GM21737 (cell line): ENCODE data around the gene ZSWIM6.

Experiments used
- ATAC-seq: cut with Tn5 transposase; IDR thresholded peaks from one replicate; pipeline ENCODE4 v1.9.1; 2021; ENCODE audit warnings: mild to moderate bottlenecking, moderate library complexity; ENCODE audit not compliant: unreplicated experiment

Gene ZSWIM6

GRCh38 chr5:61357745-61358144, 25.7 kb downstream of the ZSWIM6 start:
- no peak for ATAC-seq

DNA sequence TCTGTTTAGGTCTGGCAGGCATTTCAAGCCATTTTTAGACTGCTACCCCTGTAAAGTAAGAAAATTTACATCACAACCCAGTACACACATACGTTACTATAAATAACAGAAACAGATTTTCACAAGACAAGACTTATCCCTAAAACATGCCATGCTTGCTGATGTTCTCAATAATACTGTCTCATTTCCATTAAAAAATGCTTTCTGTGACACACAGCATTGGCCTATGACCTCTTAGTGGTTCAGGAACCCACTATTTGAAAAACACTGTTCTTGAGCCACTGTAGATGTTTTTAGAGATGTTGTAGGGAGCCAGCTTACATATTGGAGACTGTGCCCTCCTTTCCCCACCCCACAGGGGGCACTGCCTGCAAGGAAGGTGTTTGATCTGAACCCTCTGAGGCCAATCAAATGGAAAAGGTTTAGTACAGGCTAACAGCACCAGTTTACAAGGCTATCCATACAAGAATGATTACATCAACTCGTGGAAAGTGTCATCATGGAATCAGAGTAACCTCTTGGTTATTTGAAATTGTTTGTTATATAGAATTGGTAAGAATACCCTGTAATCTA, 30.8 kb downstream of the ZSWIM6 start:
- ATAC-seq: no peak

GRCh38 chr5:61363401-61364114, 31.5 kb downstream of the ZSWIM6 start:
- no peak for ATAC-seq

DNA sequence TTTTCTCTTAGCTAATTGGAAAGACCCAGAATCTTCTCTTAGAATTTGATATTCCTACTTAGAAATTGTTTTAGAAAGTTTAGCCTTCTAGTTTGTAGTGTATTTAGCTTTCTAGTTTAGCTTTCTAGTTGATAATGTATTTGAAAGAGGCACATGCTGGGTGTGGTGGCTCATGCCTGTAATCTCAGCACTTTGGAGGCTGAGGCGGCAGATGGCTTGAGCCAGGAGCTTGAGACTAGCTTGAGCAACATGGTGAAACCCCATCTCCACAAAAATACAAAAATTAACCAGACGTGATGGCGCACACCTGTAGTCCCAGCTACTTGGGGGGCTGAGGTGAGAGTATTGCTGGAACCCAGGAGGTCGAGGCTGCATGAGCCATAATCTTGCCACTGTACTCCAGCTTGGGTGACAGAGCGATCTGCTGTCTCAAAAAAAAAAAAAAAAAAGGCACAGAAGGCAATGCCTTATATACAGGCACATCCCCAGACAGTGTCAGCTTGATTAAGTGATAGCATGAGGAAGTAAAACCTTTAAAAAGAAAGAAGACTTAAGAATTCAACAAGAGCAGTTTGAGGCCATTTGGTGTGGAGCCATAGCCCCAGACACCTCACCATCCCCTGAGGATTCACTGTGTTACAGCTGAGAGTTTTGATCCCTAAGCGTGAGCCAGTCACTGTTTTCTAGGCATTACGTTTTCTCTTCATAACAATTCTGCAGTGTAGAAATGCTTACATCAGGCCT, 34.6 kb downstream of the ZSWIM6 start:
- no peak for ATAC-seq

DNA sequence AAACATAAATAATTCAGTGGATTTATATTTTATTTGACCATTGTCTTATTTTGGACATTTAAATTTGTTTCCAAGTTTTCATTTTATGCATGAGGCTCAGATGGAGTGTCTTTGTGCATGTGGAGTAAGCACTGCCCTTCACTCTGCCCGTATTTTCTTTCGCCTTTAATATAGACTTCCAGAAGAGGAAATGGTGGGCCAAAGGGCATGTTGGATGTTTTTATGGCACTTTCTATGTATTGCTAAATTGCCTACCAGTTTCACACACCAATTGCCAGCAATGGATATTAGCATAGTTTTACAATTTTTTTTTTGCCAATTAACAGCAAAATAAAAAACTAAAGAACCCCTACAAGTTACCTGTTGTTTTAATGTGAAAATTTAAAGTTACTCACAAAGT, 38.4 kb downstream of the ZSWIM6 start:
- no peak for ATAC-seq

DNA sequence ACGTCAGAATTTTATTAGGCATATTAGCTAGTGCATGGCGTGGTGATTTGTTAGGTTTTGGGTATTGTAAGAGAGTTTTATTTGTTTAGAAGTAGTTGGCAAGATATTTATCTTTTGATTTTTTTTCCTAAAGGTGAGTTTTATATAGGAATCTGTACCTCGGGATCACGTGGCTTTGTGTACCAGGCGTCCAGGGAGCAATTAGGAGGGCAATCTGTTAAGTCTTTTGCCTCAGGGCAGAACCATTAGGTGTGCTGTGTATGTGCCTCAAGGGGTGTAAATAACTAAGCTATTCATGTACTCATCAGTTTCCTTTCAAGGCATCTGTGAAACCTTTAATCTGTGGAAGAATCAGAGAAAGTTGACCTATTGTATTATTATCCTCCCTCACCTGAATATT, 39.4 kb downstream of the ZSWIM6 start:
- ATAC-seq: no peak

DNA sequence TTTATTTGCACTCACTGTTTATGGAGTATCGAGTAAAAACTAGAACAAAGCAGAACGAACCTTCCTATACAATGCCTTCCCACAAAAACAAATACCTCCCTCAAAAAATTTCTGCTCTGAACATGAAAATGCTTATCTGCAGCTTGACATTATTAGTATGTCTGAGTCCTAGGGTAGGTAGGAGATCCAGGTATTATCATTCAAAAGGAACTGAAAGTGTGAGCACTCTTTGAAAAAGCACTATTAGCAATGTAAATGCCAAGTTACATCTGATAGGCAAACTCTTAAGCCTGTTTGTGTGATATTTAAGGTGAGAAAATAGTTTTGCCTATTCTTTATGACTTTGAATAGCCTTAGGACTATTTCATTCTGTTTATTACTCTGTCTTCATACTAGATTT, 47.6 kb downstream of the ZSWIM6 start:
- no peak for ATAC-seq

DNA sequence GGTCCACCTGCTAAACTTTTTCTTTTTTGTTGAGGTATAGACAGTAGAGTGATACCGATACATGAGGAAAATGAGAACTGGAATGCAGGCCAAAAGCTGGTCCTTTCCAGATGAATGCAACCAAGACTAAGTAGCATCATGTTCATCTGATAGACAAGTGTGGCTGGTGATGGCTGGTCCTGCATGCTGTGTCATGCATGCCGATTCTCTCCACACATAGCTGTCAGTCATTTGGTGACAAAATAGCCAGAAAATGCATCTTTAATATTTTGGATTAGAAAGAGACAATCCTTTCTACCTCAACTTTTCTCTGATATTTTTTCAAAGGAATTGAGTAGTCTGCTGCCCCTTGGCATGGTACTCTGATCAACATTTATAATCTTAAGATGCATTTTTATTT, 49.9 kb downstream of the ZSWIM6 start:
- no peak for ATAC-seq

- no peak for ATAC-seq
Measured at GRCh38 chr5:61385627-61386026, 53.6 kb downstream of the ZSWIM6 start.

DNA sequence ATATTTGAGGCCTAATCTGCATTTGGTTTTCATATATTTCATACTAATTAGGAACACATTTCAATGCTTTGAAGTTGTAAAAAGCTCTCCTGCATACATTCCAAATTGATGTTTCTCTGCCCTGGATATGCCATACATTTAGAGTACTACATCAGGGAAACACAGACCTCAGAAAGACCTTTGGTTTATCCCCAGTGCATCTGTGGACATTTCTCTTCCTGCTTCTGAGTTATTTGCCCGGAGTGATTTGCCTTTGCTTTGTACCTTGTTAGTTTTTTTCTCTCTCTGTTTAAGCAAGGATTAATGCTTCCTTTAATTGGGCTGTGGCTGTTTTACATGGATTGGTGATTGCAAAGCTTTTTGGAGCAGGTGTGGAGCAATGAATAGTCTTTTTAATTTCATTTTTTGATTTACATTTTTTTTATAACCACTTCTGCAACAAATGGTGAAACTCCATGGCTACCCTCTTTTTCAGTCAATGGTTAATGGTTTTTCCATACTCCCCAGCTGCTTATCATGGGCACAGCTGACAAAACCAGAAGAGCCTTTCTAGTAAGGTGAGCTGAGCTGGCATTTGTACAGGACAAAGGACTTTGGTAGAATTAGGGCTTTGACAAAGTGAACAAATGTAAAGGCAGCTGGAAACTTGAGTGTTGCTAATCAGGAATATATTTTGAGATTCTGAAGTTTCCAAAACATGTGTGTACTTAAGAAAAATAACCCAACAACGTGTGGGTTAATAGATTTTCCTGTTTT, 54.2 kb downstream of the ZSWIM6 start:
- no peak for ATAC-seq

DNA sequence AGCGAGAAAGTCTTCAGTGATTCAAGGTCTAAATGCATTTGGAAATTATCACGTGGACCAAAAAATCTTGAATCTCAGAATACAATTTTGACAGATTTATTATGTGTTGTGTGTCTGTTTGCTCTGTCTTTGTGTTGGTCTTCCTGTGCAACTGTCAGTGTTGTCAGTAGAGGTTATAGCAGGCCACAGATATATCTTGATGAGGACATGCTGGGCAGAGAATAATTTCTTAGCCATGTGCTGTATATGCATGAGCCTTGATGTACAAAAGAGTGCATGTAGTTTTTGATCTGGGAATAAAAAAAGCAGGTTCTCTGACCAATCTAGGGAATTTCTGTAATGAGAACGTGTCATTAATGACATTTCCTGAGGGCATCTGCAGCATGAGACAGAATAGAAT, 57.6 kb downstream of the ZSWIM6 start:
- no peak for ATAC-seq

- no peak for ATAC-seq
Measured at GRCh38 chr5:61394078-61394704, 62.1 kb downstream of the ZSWIM6 start.

DNA sequence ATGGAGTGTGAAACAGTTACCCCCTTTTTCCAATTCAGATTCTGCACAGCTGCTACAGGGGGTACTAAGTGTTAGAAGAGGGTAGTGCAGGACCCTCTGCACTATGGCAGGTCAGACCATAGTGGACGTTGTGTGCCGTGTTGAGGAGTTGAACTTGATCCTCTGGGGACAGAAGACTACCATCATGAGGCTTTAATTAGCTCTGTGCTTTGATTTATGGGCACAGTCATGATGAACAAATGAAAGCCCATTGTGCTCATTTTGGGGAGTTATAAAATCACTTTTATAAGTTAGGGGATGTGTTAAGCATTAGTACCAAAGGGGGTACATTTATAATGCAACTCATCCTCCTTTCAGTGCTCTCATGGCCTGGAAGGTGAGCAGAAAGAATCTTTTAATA, 62.7 kb downstream of the ZSWIM6 start:
- no peak for ATAC-seq

DNA sequence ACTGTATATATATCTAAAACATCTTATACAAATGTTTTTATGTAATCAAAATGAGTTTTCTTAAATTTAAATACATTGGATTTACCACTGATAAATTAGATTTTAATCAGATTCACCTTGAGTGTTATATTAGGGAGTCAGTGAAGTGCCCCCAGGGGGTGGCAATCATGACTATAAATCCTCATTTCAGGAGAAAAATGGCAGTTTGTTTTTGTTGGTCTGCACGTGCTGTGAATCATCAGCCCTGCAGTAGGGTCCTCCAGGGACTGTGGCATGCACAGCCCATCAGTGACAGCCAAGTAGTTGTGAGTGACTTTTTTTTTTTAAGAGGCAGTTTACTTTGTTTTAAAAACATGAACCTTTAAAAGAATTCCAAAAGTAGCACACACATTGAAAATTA, 65.2 kb downstream of the ZSWIM6 start:
- ATAC-seq: no peak

GRCh38 chr5:61397937-61398336, 65.9 kb downstream of the ZSWIM6 start:
- ATAC-seq: no peak

GRCh38 chr5:61398440-61398839, 66.4 kb downstream of the ZSWIM6 start:
- ATAC-seq: no peak

DNA sequence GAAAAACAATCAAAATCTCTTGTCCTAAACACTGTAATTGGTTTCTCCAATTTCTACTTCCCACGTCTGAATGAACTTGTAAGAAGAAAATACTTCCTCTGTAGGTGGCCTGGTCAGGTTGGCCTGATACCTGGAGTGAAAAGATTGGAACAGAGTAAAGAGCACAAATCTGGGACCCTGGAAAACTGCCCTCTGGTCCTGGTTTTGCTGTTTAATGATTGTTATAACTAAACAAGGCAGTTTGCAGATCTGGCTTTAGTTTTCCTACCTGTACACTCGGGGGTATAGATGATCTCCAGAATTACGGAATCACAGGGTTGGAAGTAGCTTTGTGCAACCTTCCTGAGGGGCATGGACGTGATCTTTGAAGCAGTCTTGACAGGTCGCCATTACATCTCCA, 67.6 kb downstream of the ZSWIM6 start:
- ATAC-seq: no peak

- no peak for ATAC-seq
Measured at GRCh38 chr5:61401726-61402125, 69.7 kb downstream of the ZSWIM6 start.

GRCh38 chr5:61402244-61402823, 70.3 kb downstream of the ZSWIM6 start:
- ATAC-seq: peak; percentile 60

DNA sequence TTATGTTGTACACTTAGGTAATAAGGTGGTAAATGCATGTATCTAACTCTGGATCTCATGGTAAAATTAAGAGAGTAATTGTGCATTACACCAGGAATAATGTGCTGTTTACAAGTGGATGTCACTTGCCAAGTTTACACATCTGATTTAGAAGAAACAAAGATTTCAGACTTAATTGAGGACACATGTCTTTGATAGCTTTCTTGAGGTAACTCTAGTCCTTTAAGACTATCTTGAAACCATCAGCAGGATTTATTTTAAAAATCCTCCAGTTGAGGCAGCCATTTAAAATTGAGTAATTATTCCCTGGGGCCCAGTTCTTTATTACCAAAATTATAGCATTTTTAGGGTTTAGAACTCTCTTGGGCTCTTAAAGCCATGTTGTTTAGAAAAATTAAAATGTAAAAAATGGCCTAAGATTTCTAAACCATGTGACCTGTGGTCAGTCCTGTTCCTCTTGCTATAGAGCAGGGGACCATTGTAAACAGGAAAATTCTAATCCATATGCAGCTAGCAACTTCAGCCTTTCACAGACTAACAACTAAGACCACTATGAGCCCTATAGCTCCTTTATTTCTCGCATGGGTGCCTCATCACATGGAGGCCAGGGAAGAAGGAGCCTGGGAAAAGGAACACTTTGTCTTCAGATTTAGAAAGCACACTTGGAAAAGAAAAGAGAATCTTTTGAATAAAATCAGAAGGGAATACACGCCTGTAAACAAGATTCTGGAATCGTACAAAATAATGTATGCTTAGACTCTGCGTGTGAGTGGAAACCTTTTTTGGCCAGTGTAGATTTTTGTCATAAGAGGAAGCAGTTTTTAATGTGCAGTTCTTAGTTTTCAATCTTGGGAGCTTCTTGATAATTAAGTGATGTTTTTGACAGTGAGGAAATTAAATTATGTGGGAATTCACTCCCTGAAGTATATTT, 71.2 kb downstream of the ZSWIM6 start:
- ATAC-seq: no peak
